Measurements from ENCODE around the gene STOX2. TPM values are rescaled to one million over a fixed set of nuclear protein-coding genes. Genes with fewer than 3 reads are reported as not detected.
A peak's percentile ranks its signal among the peaks of the same experiment; 100 is the strongest.

The STOX2 gene
- total and polyA plus RNA-seq, 2 of the 13 experiments (the other 11 are each of a cell fraction or from before 2014, with no cell fraction given), result 0.01 to 0.15 TPM

- 0 out of 2 replicates have a peak, but pooled peaks have one; percentile 6 for TF ChIP-seq ZFX (CRISPR knock-in tag; IDR thresholded peaks at IDR 0.05; ENCODE audit: low read depth)
- TF ChIP-seq, protein P1, sequence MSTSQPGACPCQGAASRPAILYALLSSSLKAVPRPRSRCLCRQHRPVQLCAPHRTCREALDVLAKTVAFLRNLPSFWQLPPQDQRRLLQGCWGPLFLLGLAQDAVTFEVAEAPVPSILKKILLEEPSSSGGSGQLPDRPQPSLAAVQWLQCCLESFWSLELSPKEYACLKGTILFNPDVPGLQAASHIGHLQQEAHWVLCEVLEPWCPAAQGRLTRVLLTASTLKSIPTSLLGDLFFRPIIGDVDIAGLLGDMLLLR (CRISPR knock-in tag; IDR thresholded peaks at IDR 0.05), result 0 out of 2 replicates have a peak, but pooled peaks have one; percentile 20
Observed at GRCh38 chr4:183905593-183906488, 734 bp downstream of the STOX2 start (continued).

GRCh38 chr4:183906489-183906738 is 1.3 kb downstream of the STOX2 start:
- POLR2A ChIA-PET, result no interaction called here
- no peak overlapping the region for H2AFZ ChIP-seq (ENCODE audit: low read length)
- no peak overlapping the region for H3K27ac ChIP-seq (ENCODE audit: extremely low read length, insufficient read depth, low read length)
- peak overlapping the region in 1 of 3 experiments; percentile 68; a peak in 1 of 6 replicates for H3K4me3 ChIP-seq (replicated peaks in 1 of 3; ENCODE audit: insufficient read depth in 1 of 3, low read depth in 2 of 3, low read length in 3 of 3)
- H3K27me3 ChIP-seq (ENCODE audit: control insufficient read depth in 1 of 2, insufficient read depth in 2 of 2, low read length in 2 of 2), result peaks cover 8 to 53% of the 10 kb centered on the region in 2 experiments; a peak in 4 of 5 replicates
- intact Hi-C loops (cut with micrococcal nuclease; ENCODE audit: unreplicated experiment), result no loop called here
- peaks cover 10% of the 10 kb centered on the region; the same call in 1 of the 2 replicates for H3K4me1 ChIP-seq (ENCODE audit: insufficient read depth, low read length)
- CTCF ChIA-PET (ENCODE audit: low intra/inter-chr PET ratio, low total read pairs), result no interaction called here
- H4K20me1 ChIP-seq (ENCODE audit: insufficient read depth, low read length), result no peaks in the 10 kb centered on the region
- H3K36me3 ChIP-seq (replicated peaks in 1 of 2; ENCODE audit: control insufficient read depth in 1 of 2, insufficient read depth in 2 of 2, low read length in 2 of 2), result no peaks in the 10 kb centered on the region
- peak overlapping the region; percentile 44; the same call in 1 of the 2 replicates for H3K4me2 ChIP-seq (ENCODE audit: low read depth, low read length)
- DNase-seq (ENCODE audit: low spot score) (no peak), ATAC-seq (no peak), FAIRE-seq (no peak)
- in situ Hi-C loops (cut with HindIII; ENCODE audit: extremely low pct_ligation_motif_present, low pct_unique_long_range_greater_than_20kb), result no loop called here
- TF ChIP-seq ZBTB42 (CRISPR knock-in tag; IDR thresholded peaks at IDR 0.05) (no peak), ZNF382 (CRISPR knock-in tag; IDR thresholded peaks at IDR 0.05; ENCODE audit: borderline replicate concordance) (no peak), ZBTB38 (CRISPR knock-in tag; IDR thresholded peaks at IDR 0.05) (no peak), ZNF253 (CRISPR knock-in tag; IDR thresholded peaks at IDR 0.05; ENCODE audit: borderline replicate concordance) (no peak), ZNF83 (CRISPR knock-in tag; IDR thresholded peaks at IDR 0.05; ENCODE audit: borderline replicate concordance) (no peak), TMF1 (CRISPR knock-in tag; IDR thresholded peaks at IDR 0.05; ENCODE audit: low read depth) (no peak), ZNF777 (CRISPR knock-in tag; IDR thresholded peaks at IDR 0.05) (no peak), ZNF850 (CRISPR knock-in tag; conservative IDR thresholded peaks at IDR 0.05) (no peak), DRAP1 (CRISPR knock-in tag; IDR thresholded peaks at IDR 0.05) (no peak), PCBP1 (IDR thresholded peaks at IDR 0.05; ENCODE audit: borderline replicate concordance, low read depth, low read length) (no peak), ZNF816 (CRISPR knock-in tag; IDR thresholded peaks at IDR 0.05; ENCODE audit: borderline replicate concordance) (no peak), KMT2A (CRISPR knock-in tag; IDR thresholded peaks at IDR 0.05) (no peak)
- TF ChIP-seq, protein P2, sequence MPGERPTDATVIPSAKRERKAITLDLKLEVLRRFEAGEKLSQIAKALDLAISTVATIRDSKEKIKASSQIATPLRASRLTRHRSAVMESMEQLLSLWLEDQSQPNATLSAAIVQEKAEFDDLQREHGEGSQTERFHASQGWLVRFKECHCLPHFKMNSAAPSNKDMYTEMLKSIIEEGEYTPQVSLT (CRISPR knock-in tag; IDR thresholded peaks at IDR 0.05; ENCODE audit: borderline replicate concordance, low read depth), result no peak
- BruUV-seq (replicated peaks), result no TSS peak
- 2% methylated on average over 18 of the region's 25 CpGs for WGBS (ENCODE audit: low lambda C conversion rate)
- no peaks in the 10 kb centered on the region for H3K79me2 ChIP-seq (ENCODE audit: insufficient read depth, low read length)
- no peak overlapping the region for H3K9ac ChIP-seq (ENCODE audit: insufficient read depth, low read depth, low read length)
- no peaks in the 10 kb centered on the region for H3K9me3 ChIP-seq (ENCODE audit: low read length)
